ENCODE data around the gene NHSL2. TPM values are rescaled to one million over a fixed set of nuclear protein-coding genes. Genes with fewer than 3 reads are reported as not detected.

NHSL2 gene
- total RNA-seq, 1 experiment from 2014 or later, result not detected

DNA sequence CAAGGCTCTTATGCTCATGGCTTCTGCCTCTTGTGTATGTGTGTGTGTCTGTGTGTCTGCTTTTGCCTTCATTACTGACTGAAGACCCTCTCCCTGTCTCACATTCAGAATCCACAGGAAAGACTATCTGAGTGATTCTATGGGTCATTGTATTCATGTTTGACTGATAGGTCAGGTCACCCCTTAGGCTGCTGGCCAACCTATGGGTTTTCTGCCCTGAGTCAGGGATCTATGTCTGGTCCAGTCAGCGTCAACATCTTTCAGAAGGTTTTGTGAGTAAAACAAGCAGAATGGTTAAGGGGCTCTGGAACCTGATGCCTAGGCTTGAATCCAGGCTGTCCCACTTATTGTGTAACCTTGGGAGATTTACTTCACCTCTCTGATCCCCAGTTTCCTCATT lies 30.5 kb downstream of the NHSL2 start:
- TF ChIP-seq, protein P1, sequence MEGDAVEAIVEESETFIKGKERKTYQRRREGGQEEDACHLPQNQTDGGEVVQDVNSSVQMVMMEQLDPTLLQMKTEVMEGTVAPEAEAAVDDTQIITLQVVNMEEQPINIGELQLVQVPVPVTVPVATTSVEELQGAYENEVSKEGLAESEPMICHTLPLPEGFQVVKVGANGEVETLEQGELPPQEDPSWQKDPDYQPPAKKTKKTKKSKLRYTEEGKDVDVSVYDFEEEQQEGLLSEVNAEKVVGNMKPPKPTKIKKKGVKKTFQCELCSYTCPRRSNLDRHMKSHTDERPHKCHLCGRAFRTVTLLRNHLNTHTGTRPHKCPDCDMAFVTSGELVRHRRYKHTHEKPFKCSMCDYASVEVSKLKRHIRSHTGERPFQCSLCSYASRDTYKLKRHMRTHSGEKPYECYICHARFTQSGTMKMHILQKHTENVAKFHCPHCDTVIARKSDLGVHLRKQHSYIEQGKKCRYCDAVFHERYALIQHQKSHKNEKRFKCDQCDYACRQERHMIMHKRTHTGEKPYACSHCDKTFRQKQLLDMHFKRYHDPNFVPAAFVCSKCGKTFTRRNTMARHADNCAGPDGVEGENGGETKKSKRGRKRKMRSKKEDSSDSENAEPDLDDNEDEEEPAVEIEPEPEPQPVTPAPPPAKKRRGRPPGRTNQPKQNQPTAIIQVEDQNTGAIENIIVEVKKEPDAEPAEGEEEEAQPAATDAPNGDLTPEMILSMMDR (conservative IDR thresholded peaks at IDR 0.05), result no peak
- no peak for TF ChIP-seq EZH2 (IDR thresholded peaks at IDR 0.05; ENCODE audit: low read depth)
- Histone ChIP-seq H3K27ac (no peak overlapping the region), H3K27me3 (ENCODE audit: insufficient read depth, low read depth) (no peaks in the 10 kb centered on the region; the same call in 1 of the 2 replicates), H4K20me1 (ENCODE audit: insufficient read depth) (no peaks in the 10 kb centered on the region), H2AFZ (no peak overlapping the region), H3K79me2 (ENCODE audit: low read depth) (no peaks in the 10 kb centered on the region), H3K9me3 (ENCODE audit: insufficient read depth, low read depth) (no peaks in the 10 kb centered on the region), H3K36me3 (ENCODE audit: low read depth) (no peaks in the 10 kb centered on the region), H3F3A (ENCODE audit: insufficient read depth, low read depth) (no peaks in the 10 kb centered on the region), H3K4me1 (replicated peaks; ENCODE audit: insufficient read depth) (no peaks in the 10 kb centered on the region), H3K9me2 (ENCODE audit: insufficient read depth) (no peaks in the 10 kb centered on the region), H3K4me3 (no peak overlapping the region), H3K4me2 (no peak overlapping the region)
- no peak for DNase-seq
- intact Hi-C loops (cut with micrococcal nuclease; ENCODE audit: unreplicated experiment), result no loop called here
- no TSS peak for BruUV-seq (replicated peaks)
- ChIA-PET CTCF (no interaction called here), POLR2A (ENCODE audit: unreplicated experiment) (no interaction called here)

- TF ChIP-seq EZH2 (IDR thresholded peaks at IDR 0.05; ENCODE audit: low read depth), result no peak
- TF ChIP-seq, protein P1 (conservative IDR thresholded peaks at IDR 0.05), result no peak
- H3K4me3 ChIP-seq, result no peak overlapping the region
- H3K36me3 ChIP-seq (ENCODE audit: low read depth), result no peaks in the 10 kb centered on the region
- intact Hi-C loops (cut with micrococcal nuclease; ENCODE audit: unreplicated experiment), result no loop called here
- no peaks in the 10 kb centered on the region for H3K79me2 ChIP-seq (ENCODE audit: low read depth)
- H3F3A ChIP-seq (ENCODE audit: insufficient read depth, low read depth), result no peaks in the 10 kb centered on the region
- no peaks in the 10 kb centered on the region for H3K9me3 ChIP-seq (ENCODE audit: insufficient read depth, low read depth)
- BruUV-seq (replicated peaks), result no TSS peak
- H3K4me1 ChIP-seq (replicated peaks; ENCODE audit: insufficient read depth), result no peaks in the 10 kb centered on the region
- no peak overlapping the region for H2AFZ ChIP-seq
- ChIA-PET CTCF (no interaction called here), POLR2A (ENCODE audit: unreplicated experiment) (no interaction called here)
- no peak overlapping the region for H3K4me2 ChIP-seq
- no peak overlapping the region for H3K27ac ChIP-seq
- no peak for DNase-seq
- H4K20me1 ChIP-seq (ENCODE audit: insufficient read depth), result no peaks in the 10 kb centered on the region
- no peaks in the 10 kb centered on the region for H3K9me2 ChIP-seq (ENCODE audit: insufficient read depth)
- no peaks in the 10 kb centered on the region; the same call in 1 of the 2 replicates for H3K27me3 ChIP-seq (ENCODE audit: insufficient read depth, low read depth)
Observed at GRCh38 chrX:71941776-71942175, 31.1 kb downstream of the NHSL2 start.

GRCh38 chrX:71944369-71944768 lies 33.7 kb downstream of the NHSL2 start:
- no peaks in the 10 kb centered on the region for H3K36me3 ChIP-seq (ENCODE audit: low read depth)
- H3K27me3 ChIP-seq (ENCODE audit: insufficient read depth, low read depth), result peaks cover 16% of the 10 kb centered on the region; the same call in 1 of the 2 replicates
- no peaks in the 10 kb centered on the region for H3F3A ChIP-seq (ENCODE audit: insufficient read depth, low read depth)
- no peak overlapping the region for H3K4me2 ChIP-seq
- no peaks in the 10 kb centered on the region for H3K9me2 ChIP-seq (ENCODE audit: insufficient read depth)
- no peaks in the 10 kb centered on the region for H3K4me1 ChIP-seq (replicated peaks; ENCODE audit: insufficient read depth)
- H4K20me1 ChIP-seq (ENCODE audit: insufficient read depth), result no peaks in the 10 kb centered on the region
- intact Hi-C loops (cut with micrococcal nuclease; ENCODE audit: unreplicated experiment), result no loop called here
- no peak for TF ChIP-seq EZH2 (IDR thresholded peaks at IDR 0.05; ENCODE audit: low read depth)
- TF ChIP-seq, protein P1 (conservative IDR thresholded peaks at IDR 0.05), result no peak
- no peak for DNase-seq
- H3K27ac ChIP-seq, result no peak overlapping the region
- no peak overlapping the region for H3K4me3 ChIP-seq
- no TSS peak for BruUV-seq (replicated peaks)
- ChIA-PET POLR2A (ENCODE audit: unreplicated experiment) (no interaction called here), CTCF (no interaction called here)
- no peaks in the 10 kb centered on the region for H3K9me3 ChIP-seq (ENCODE audit: insufficient read depth, low read depth)
- H2AFZ ChIP-seq, result no peak overlapping the region
- H3K79me2 ChIP-seq (ENCODE audit: low read depth), result no peaks in the 10 kb centered on the region

All from PC-9 (cell line).